HUES6 (cell line): ENCODE results near the gene NCK2.

Experiments
- H3K27ac ChIP-seq: 2 replicates; pipeline ENCODE4 v1.7.0; 2013; ENCODE audit warnings: low read depth, mild to moderate bottlenecking, low read length, inconsistent platforms
- H3K27me3 ChIP-seq: 2 replicates; pipeline ENCODE4 v1.6.1; 2013; ENCODE audit warnings: low read length; ENCODE audit not compliant: control insufficient read depth, insufficient read depth
- H3K36me3 ChIP-seq: 2 replicates; pipeline ENCODE4 v1.6.1; 2013; ENCODE audit warnings: low read length; ENCODE audit not compliant: control insufficient read depth, insufficient read depth
- H3K4me1 ChIP-seq: 2 replicates; pipeline ENCODE4 v1.6.1; 2013; ENCODE audit warnings: low read length; ENCODE audit not compliant: control insufficient read depth, insufficient read depth
- H3K4me3 ChIP-seq: 2 replicates; pipeline ENCODE4 v1.5.1; 2013; ENCODE audit warnings: low read depth, low read length
- H3K9ac ChIP-seq: one replicate; pipeline ENCODE4 v1.6.1; 2013; ENCODE audit warnings: mild to moderate bottlenecking, low read length
- H3K9me3 ChIP-seq: 2 replicates; pipeline ENCODE4 v1.6.1; 2013; ENCODE audit warnings: low read depth, low read length; ENCODE audit not compliant: control insufficient read depth, insufficient read depth

The NCK2 gene

DNA sequence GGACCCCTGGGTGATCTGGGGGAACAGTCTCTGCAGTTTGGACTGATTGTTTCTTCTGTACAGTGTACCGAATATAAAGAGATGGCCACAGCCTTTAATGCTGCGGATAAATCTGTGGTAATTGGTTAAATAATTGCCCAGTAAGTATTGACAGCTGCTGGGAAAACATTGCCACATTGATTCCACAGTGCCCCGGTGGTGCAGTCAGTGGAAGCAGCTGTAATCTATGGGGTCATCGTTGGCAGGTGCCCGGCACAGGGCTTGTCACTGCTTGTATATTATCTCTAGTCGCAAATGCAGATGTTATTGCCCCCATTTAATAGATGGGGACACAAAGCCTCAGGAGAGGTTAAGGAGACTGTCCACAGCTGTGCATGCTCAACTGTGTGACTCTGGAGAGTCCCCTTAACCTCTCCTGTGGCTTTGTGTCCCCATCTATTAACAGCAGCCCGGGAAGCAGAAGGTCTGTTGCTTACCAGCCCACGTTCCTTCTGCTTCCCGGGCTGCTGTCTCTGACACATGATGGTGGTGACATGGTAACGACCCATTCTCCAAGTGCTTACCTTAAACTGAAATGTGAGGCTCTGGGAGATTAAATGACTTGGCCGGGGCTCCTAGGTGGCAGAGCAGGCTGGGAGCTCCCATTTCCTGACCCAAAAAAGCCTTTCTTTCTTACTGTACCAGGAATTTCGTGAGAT lies 76.9 kb downstream of the NCK2 start:
- no peak overlapping the region for H3K9ac ChIP-seq
- H3K4me1 ChIP-seq: peaks cover 6% of the 10 kb centered on the region
- H3K36me3 ChIP-seq: peaks cover 8% of the 10 kb centered on the region
- H3K4me3 ChIP-seq: no peak overlapping the region
- H3K9me3 ChIP-seq: no peaks in the 10 kb centered on the region
- H3K27me3 ChIP-seq: no peaks in the 10 kb centered on the region
- no peak overlapping the region for H3K27ac ChIP-seq

DNA sequence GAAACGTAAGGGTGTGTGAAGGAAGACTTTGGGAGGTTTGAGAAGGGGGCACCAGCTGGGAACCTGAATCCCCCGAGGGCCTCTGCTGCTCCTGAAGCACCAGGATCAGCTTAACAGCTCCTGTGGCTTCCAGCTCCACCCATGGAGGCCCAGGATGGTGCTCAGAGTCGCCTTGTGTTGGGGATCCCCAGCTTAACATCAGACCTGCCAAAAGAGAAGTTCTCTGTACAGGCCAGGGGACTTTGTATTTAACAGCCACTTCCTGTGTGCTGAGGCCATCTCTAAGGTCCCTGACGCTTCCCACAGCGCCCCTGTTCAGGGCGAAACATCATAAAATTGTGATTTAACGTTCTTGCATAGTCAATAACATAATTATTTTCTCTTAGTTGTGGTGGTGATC lies 77.5 kb downstream of the NCK2 start:
- Histone ChIP-seq H3K27me3 (no peaks in the 10 kb centered on the region), H3K36me3 (peaks cover 1% of the 10 kb centered on the region), H3K4me3 (no peak overlapping the region), H3K27ac (no peak overlapping the region), H3K9me3 (no peaks in the 10 kb centered on the region), H3K9ac (no peak overlapping the region), H3K4me1 (peaks cover 6% of the 10 kb centered on the region)

DNA sequence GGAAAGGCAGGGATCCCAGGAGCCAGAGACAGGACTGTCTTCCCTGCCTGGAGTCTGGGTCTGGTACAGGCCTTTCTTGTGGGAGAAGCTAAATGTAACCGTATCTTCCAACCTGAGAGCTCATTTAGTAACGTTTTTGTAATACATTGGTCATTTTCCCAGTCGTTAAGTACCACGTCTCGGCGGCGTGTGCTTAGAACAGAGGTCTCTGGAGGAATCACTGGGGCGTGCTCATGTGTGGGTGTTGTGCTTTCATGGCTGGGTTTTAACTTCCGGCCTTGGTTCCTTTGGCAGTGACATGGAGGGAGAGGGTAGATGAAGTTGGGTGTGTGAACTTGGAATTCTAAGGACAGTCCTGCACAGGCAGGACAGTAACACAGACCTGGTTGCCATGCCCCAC lies 79.7 kb downstream of the NCK2 start:
- no peaks in the 10 kb centered on the region for H3K9me3 ChIP-seq

DNA sequence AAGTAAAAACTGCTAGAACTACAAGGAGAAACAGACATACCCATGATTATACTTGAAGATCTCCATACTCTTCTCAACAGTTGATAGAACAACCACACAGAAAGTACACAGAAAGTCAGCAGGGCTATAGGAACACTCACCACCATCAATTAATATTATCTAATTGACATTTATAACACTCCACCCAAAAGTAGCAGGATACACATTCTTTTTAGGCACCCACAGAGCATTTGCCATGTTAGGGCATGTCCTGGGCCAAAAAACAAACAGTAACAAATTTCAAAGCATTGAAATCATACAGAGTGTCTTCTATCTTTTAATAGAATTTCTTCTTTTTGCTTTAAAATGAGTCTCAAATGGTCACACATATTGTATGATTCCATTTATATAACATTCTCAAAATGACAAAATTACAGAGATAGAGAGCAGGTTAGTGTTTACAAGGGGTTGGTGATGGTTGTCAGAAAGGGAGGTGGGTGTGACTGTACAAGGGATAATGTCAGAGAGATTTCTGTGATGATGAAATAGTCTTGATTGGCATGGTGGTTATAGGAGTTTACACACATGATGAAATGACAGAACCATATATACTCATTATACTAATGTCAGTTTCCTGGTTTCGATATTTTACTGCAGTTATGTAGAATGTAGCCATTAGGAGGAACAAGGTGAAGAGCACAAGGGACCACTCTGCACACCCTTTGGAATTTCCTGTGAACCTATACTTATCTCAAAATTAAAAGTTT lies 82.8 kb downstream of the NCK2 start:
- Histone ChIP-seq H3K4me1 (no peaks in the 10 kb centered on the region), H3K9me3 (peaks cover 8% of the 10 kb centered on the region; the same call in 1 of the 2 replicates), H3K36me3 (no peaks in the 10 kb centered on the region), H3K4me3 (no peak overlapping the region), H3K27me3 (no peaks in the 10 kb centered on the region), H3K9ac (no peak overlapping the region), H3K27ac (no peak overlapping the region)

More for the DNA sequence above, 79.7 kb downstream of the NCK2 start:
- no peak overlapping the region for H3K4me3 ChIP-seq
- H3K36me3 ChIP-seq: no peaks in the 10 kb centered on the region
- peaks cover 6% of the 10 kb centered on the region for H3K4me1 ChIP-seq
- H3K27me3 ChIP-seq: no peaks in the 10 kb centered on the region
- no peak overlapping the region for H3K27ac ChIP-seq
- H3K9ac ChIP-seq: no peak overlapping the region

DNA sequence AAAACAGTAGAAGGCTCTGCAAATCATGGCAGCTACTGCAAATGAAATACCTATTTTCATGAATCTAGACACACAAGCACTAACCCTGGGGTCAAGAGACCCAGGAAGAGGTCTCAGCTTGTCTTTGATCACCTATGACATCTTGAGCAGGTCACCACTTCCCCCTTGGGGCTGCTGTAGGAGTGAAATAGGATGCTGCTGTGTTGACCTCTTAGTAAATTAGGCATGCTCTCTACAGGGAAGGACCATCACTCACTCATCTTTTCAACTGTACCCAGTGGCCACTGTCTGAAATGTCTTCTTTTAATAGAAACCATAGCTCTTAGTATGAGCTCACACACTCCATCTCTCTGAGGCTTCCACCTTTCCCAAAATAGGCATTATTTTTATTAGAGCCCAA lies 83.8 kb downstream of the NCK2 start:
- H3K27ac ChIP-seq: no peak overlapping the region

DNA sequence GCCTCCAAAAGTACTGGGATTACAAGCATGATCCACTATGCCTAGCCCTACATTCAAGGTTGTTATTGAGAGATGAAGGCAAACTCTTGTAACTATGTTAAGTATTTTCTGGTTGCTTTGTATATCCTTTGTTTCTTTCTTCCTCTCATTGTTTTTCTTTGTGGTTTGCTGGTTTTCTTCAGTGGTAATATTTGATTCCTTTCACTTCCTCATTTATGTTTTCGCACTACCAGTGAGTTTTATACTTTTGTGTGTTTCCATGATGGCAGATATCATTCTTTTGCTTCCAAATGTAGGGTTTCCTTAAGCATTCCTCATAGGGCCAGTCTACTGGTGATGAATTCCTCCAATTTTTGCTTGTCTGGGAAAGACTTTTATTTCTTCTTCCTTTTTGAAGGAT lies 90.2 kb downstream of the NCK2 start:
- H3K9me3 ChIP-seq: peaks cover 18% of the 10 kb centered on the region
- no peak overlapping the region for H3K27ac ChIP-seq
- no peaks in the 10 kb centered on the region for H3K36me3 ChIP-seq
- no peak overlapping the region for H3K4me3 ChIP-seq
- no peak overlapping the region for H3K9ac ChIP-seq
- H3K4me1 ChIP-seq: peaks cover 14% of the 10 kb centered on the region
- H3K27me3 ChIP-seq: no peaks in the 10 kb centered on the region

More for the DNA sequence above, 83.8 kb downstream of the NCK2 start:
- H3K9me3 ChIP-seq: peaks cover 8% of the 10 kb centered on the region; the same call in 1 of the 2 replicates
- H3K4me3 ChIP-seq: no peak overlapping the region
- H3K4me1 ChIP-seq: no peaks in the 10 kb centered on the region
- H3K9ac ChIP-seq: no peak overlapping the region
- H3K36me3 ChIP-seq: no peaks in the 10 kb centered on the region
- no peaks in the 10 kb centered on the region for H3K27me3 ChIP-seq

DNA sequence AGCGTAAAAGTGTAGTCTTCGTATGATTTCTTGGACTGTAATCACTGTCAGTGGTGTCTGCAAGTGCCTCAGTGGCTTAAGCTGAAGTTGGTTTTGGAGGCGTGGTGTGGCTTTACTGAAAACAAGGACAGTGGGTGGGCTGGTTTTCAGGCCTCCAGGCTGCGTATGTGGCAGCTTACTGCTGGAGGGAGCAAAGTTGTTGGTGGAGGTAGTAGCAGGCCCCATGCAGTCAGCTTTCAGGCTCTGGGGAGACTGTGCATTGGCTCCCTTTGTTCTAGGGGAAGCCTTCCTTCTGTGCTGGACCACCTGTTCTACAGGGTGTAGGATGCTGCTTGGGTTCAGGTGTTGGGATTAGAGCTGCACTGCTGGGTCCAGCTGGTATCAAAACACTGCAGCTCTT lies 91.6 kb downstream of the NCK2 start:
- peaks cover 25% of the 10 kb centered on the region for H3K4me1 ChIP-seq

DNA sequence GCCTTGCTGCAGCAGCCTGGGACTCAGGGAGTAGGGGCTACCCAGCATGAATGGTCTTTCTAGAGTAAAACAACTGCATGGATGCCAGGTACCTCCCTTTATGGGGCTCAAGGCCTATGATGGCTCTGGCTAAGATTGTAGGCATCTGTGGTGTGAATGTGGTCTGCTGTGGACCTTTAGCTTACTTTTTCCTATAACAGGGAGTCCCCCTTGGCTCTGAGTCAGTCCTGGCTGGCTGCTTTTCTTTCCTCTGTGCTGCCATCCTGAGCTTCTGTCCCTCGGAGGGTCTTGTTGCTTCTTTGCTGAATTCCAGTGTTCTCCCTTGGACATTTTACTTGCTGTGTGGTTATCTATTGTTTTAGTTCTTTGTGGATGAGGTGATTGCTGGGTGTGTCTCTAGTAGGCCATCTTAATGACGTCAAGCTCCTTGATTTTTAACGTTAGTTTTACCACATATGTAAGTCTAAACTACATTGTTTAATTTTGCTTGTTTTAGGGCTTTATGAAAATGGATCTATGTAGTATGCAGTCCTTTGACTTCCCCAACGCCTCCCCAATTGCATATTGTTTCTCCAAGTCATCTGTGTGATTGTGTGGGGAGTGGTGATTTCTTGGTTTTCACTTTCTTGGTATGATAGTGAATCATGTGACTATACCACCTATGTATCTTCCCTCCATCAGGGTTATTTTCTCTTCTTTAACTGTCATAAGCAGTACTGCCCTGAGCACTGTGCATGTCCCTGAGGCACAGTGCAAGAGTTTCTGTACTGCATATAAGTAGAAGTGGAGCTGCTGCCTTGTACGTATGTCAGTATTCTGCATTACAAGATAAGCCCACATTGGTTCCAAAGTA lies 92.4 kb downstream of the NCK2 start:
- peaks cover 30% of the 10 kb centered on the region for H3K4me1 ChIP-seq
- H3K4me3 ChIP-seq: no peak overlapping the region
- H3K27me3 ChIP-seq: no peaks in the 10 kb centered on the region
- no peak overlapping the region for H3K9ac ChIP-seq
- peaks cover 14% of the 10 kb centered on the region for H3K9me3 ChIP-seq
- no peak overlapping the region for H3K27ac ChIP-seq
- no peaks in the 10 kb centered on the region for H3K36me3 ChIP-seq

More for the DNA sequence above, 91.6 kb downstream of the NCK2 start:
- no peaks in the 10 kb centered on the region for H3K27me3 ChIP-seq
- H3K36me3 ChIP-seq: no peaks in the 10 kb centered on the region
- peaks cover 15% of the 10 kb centered on the region for H3K9me3 ChIP-seq
- H3K4me3 ChIP-seq: no peak overlapping the region
- no peak overlapping the region for H3K9ac ChIP-seq
- no peak overlapping the region for H3K27ac ChIP-seq

DNA sequence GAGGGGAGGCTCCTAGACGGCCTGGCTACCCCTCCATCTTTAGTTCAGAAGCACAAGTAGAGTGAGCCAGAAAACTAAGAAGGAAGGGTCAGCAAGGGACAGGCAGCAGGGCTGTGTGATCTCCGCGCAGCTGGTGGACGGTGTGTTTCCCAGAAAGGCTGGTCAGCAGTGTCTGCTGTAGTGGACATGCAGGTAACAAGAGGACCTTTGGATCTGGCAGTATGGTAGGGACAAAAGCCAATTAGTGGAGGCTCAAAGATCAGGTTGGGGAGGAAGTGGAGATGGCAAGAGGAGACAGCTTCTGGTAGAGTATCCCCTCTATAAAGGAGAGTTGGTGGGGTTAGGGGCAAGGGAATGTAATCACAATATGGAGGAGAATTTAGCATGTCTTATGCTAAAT lies 95.1 kb downstream of the NCK2 start:
- H3K9me3 ChIP-seq: peaks cover 7% of the 10 kb centered on the region
- H3K36me3 ChIP-seq: no peaks in the 10 kb centered on the region
- no peak overlapping the region for H3K4me3 ChIP-seq
- no peaks in the 10 kb centered on the region for H3K27me3 ChIP-seq
- peaks cover 40% of the 10 kb centered on the region for H3K4me1 ChIP-seq
- H3K9ac ChIP-seq: no peak overlapping the region
- no peak overlapping the region for H3K27ac ChIP-seq

DNA sequence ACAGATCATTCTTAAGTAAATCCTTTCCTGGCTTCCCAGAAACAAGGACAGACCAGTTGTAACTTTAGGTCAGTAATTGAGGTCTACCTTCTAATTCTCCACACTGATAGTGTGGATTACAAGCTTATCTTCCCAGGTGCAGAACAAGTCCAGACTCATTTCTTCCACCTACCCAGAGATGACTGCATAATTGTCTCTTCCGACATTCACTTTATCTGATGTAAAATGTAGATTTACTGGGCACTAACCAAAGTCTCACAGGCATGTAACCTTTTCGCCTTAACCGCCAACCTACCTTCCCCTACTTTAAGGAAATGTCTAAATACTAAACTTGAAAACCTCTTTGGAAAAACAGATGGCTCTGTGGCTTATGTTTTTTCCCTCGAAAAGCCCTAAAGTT lies 96.2 kb downstream of the NCK2 start:
- Histone ChIP-seq H3K36me3 (no peaks in the 10 kb centered on the region), H3K4me1 (peaks cover 40% of the 10 kb centered on the region), H3K4me3 (no peak overlapping the region), H3K27ac (no peak overlapping the region), H3K27me3 (no peaks in the 10 kb centered on the region), H3K9ac (no peak overlapping the region), H3K9me3 (no peaks in the 10 kb centered on the region)

DNA sequence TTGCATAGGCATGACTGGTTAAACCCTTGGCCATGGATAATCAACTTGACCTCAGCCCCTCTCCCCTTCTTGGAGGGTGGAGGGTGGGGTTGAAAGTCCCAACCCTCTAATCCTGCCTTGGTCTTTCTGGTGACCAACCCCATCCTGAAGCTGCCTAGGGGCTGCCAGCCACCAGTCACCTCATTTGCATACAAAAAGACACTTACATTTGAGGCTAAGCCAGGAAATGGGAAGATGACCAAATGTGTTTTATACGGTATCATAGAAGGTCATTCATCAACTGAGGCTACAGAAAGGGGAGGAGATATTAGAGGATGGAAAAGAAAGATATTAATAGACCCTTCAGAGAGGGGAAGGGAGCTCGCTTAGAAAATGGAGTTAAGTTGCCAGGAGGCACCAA lies 96.8 kb downstream of the NCK2 start:
- Histone ChIP-seq H3K9me3 (no peaks in the 10 kb centered on the region), H3K9ac (no peak overlapping the region), H3K27me3 (no peaks in the 10 kb centered on the region), H3K4me1 (peaks cover 40% of the 10 kb centered on the region), H3K4me3 (no peak overlapping the region), H3K27ac (no peak overlapping the region), H3K36me3 (no peaks in the 10 kb centered on the region)
